K562 (cell line): ENCODE data around the gene ADAR. TPM values are rescaled to one million over a fixed set of nuclear protein-coding genes. Genes with fewer than 3 reads are reported as not detected.

ENCODE experiments used
- ATAC-seq: fragments of 200-7000 bp; cut with Tn5 transposase; 3 replicates; pipeline ENCODE4 v1.9.1; 2020; ENCODE audit warnings: moderate library complexity
- BruUV-seq: library from RNA; stranded (reverse); fragments of 400-500 nt; replicated peaks from 2 replicates; lab custom pipeline; 2021; lab: Mats Ljungman, UMichigan
- CTCF ChIA-PET: fragments of 300-600 bp; formaldehyde crosslinking; extraction: SDS; loops from one replicate; lab custom pipeline; 2021; ENCODE audit warnings: low intra/inter-chr PET ratio; lab: Yijun Ruan, JAX
- POLR2A ChIA-PET: fragments of 300-600, 350-650 bp; sonication (Branson Sonifier 250); formaldehyde crosslinking; extraction: SDS; loops from one replicate; lab custom pipeline; 2021; ENCODE audit warnings: antibody characterized with exemption, inconsistent platforms; lab: Yijun Ruan, JAX
- DNase-seq, 4 experiments: peaks; one replicate each; pipeline versions ENCODE4 v3.0.0 to v3.0.0-alpha.2; 2011 to 2018; ENCODE audit warnings: low spot score in 3 of 4, mixed read lengths in 3 of 4; ENCODE audit errors: extremely low read depth in 1 of 4
- FAIRE-seq: peaks from 2 replicates; lab custom pipeline; 2011; peaks lifted over from hg19 to GRCh38; lab: Jason Lieb, UNC
- H2AFZ ChIP-seq: 2 replicates; pipeline ENCODE4 v1.6.0; 2011; ENCODE audit warnings: low read depth, low read length, control low read depth, inconsistent platforms
- H3K27ac ChIP-seq: fragments of 200-600 bp; 3 replicates; pipeline ENCODE4 v1.8.0; 2011; ENCODE audit warnings: low read depth, mild to moderate bottlenecking, control low read depth, inconsistent platforms, low read length, moderate library complexity, mixed read lengths; ENCODE audit errors: extremely low read depth
- H3K27me3 ChIP-seq, 2 experiments: fragments of 300-600 bp in 1 of 2; 2 replicates in 1 of 2; 3 replicates in 1 of 2; pipeline versions ENCODE4 v1.6.0 to v1.8.0; 2011; ENCODE audit warnings: inconsistent platforms in 2 of 2, low read length in 2 of 2, mild to moderate bottlenecking in 1 of 2, mixed read lengths in 1 of 2, moderate library complexity in 1 of 2; ENCODE audit not compliant: control insufficient read depth in 2 of 2, insufficient read depth in 2 of 2
- H3K36me3 ChIP-seq: fragments of 300-600 bp; 3 replicates; pipeline ENCODE4 v1.8.0; 2011; ENCODE audit warnings: mild to moderate bottlenecking, low read length, inconsistent platforms; ENCODE audit not compliant: control insufficient read depth, insufficient read depth
- H3K4me1 ChIP-seq, 2 experiments: fragments of 200-600 bp in 1 of 2; replicated peaks in 1 of 2; 2 replicates in 1 of 2; 3 replicates in 1 of 2; pipeline versions ENCODE4 v1.5.1 to v1.8.0; 2011; ENCODE audit warnings: inconsistent platforms in 2 of 2, low read length in 2 of 2, mild to moderate bottlenecking in 1 of 2, mixed read lengths in 1 of 2, moderate library complexity in 1 of 2; ENCODE audit not compliant: control insufficient read depth in 2 of 2, insufficient read depth in 2 of 2
- H3K4me2 ChIP-seq: 2 replicates; pipeline ENCODE4 v1.6.1; 2011; ENCODE audit warnings: low read length, control low read depth, inconsistent platforms, mixed read lengths; ENCODE audit not compliant: insufficient read depth
- H3K4me3 ChIP-seq: fragments of 200-600 bp; sonication (generic), shearing (Covaris generic); 2 replicates; pipeline ENCODE4 v1.5.1; 2016; ENCODE audit warnings: control low read depth, inconsistent platforms
- H3K79me2 ChIP-seq: fragments of 200-600 bp; 3 replicates; pipeline ENCODE4 v1.8.0; 2011; ENCODE audit warnings: low read length, inconsistent platforms; ENCODE audit not compliant: control insufficient read depth, insufficient read depth
- H3K9ac ChIP-seq, 2 experiments: 2 replicates each; pipeline versions ENCODE4 v1.6.0 to v1.6.1; 2011; ENCODE audit warnings: low read depth in 2 of 2, low read length in 2 of 2, control low read depth in 1 of 2, inconsistent platforms in 1 of 2, mild to moderate bottlenecking in 1 of 2, mixed read lengths in 1 of 2; ENCODE audit not compliant: insufficient read depth in 1 of 2
- H3K9me1 ChIP-seq: one replicate; pipeline ENCODE4 v1.6.0; 2011; ENCODE audit warnings: inconsistent platforms, mild to moderate bottlenecking, low read length, moderate library complexity; ENCODE audit not compliant: control insufficient read depth, insufficient read depth
- H3K9me3 ChIP-seq: replicated peaks from 2 replicates; pipeline ENCODE4 v1.5.1; 2011; ENCODE audit warnings: low read depth, low read length, inconsistent platforms; ENCODE audit not compliant: control insufficient read depth, insufficient read depth
- H4K20me1 ChIP-seq: replicated peaks from 2 replicates; pipeline ENCODE4 v1.6.1; 2011; ENCODE audit warnings: low read length, inconsistent platforms, mixed read lengths; ENCODE audit not compliant: control insufficient read depth, insufficient read depth
- ETV6 ChIP-seq, 3 experiments: fragments of 150-350 bp in 1 of 3; sonication (generic) in 1 of 3; formaldehyde crosslinking in 1 of 3; IDR thresholded peaks; 2 replicates each; pipeline versions ENCODE4 v1.6.1 to v1.8.0; 2014 to 2022; ENCODE audit warnings: borderline replicate concordance in 2 of 3, low read depth in 2 of 3, antibody characterized with exemption in 1 of 3, low read length in 1 of 3, mild to moderate bottlenecking in 1 of 3, missing genetic modification reagents in 1 of 3
- HDAC6 ChIP-seq: IDR thresholded peaks from 2 replicates; pipeline ENCODE4 v1.6.1; 2012; ENCODE audit warnings: low read depth, mild to moderate bottlenecking, control low read depth, inconsistent platforms, low read length, moderate library complexity
- HSF4 ChIP-seq: fragments of 250-450 bp; sonication (Bioruptor Pico); IDR thresholded peaks from 2 replicates; pipeline ENCODE4 v2.1.2; 2022; ENCODE audit warnings: mild to moderate bottlenecking, moderate library complexity, borderline replicate concordance
- POLR2A ChIP-seq: fragments of 450-650 bp; conservative IDR thresholded peaks from 2 replicates; pipeline ENCODE4 v1.6.1; 2016
- ZNF717 ChIP-seq: fragments of 250-450 bp; sonication (Bioruptor Pico); IDR thresholded peaks from 2 replicates; pipeline ENCODE4 v1.5.0; 2021
- WGBS: fragments of 100-300 bp; shearing (Covaris generic); methylation state at CpG from one replicate; pipeline ENCODE4 v1.1.6; 2016; ENCODE audit warnings: low coverage, mixed read lengths; ENCODE audit not compliant: insufficient coverage; ENCODE audit errors: missing lambda C conversion rate; 5-methylcytosine and 5-hydroxymethylcytosine counted together
- in situ Hi-C: fragments of 300-500 bp; cut with MboI; formaldehyde crosslinking; loops from 4 replicates; pipeline ENCODE4 v1.15.0; 2018; ENCODE audit warnings: inconsistent platforms, mixed read lengths
- intact Hi-C: fragments of 100-400 bp; cut with micrococcal nuclease; formaldehyde crosslinking; loops from 2 replicates; pipeline ENCODE4 v1.14.2; 2022
- polyA plus RNA-seq, 8 experiments: library from polyadenylated mRNA; depleted of rRNA in 4 of 8; stranded (reverse) in 5 of 8; unstranded in 3 of 8; fragments of >200 nt; fragmentation: Nextera tagmentation in 2 of 8; fragmentation: Illumina TruSeq in 1 of 8; extraction: Ambion mirVana in 2 of 8; extraction: Trizol in 1 of 8; gene quantifications; 2 replicates each; pipeline versions ENCODE4 v1.2.1 to v1.2.3, GENCODE V29; 2011 to 2014; ENCODE audit warnings: inconsistent platforms in 1 of 8, missing spikeins in 1 of 8
- total RNA-seq, 7 experiments: library from RNA; depleted of rRNA in 6 of 7; stranded (reverse); fragments of >200 nt in 6 of 7; fragmentation: Illumina TruSeq in 2 of 7; extraction: Trizol in 2 of 7; gene quantifications; 2 replicates each; pipeline versions ENCODE4 v1.2.1 to v1.2.3, GENCODE V29; 2011 to 2021; ENCODE audit warnings: low replicate concordance in 1 of 7

Gene ADAR
- total and polyA plus RNA-seq, 9 of the 15 experiments (the other 6 are each of a cell fraction or from before 2014, with no cell fraction given), result 30.1 to 123 (median 60.2) TPM

DNA sequence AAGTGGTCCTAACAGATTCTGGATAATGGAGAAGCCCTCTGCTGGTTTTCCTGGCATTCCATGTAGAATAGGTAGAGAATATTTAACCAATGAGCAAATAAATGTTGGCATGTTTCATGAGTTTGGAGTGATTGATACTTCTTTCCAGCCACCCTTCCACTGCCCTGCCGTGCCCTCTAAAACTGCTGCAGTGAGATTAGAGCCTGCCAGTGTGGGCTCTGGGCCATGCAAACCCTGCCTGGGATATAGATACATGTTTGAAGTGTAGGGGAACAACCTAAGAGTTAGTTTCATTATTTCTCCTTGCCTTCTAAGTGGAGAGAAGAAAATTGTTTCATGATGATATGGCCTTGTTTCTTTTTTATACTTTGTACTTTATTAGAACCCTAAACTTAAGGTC is 60.0 kb downstream of the ADAR start:
- Histone ChIP-seq H3K79me2 (no peaks in the 10 kb centered on the region), H3K9me3 (no peaks in the 10 kb centered on the region), H3K4me1 (no peaks in the 10 kb centered on the region; a peak in 2 of 5 replicates), H3K4me3 (no peak overlapping the region), H3K36me3 (peaks cover 46% of the 10 kb centered on the region), H3K9me1 (no peaks in the 10 kb centered on the region), H3K27me3 (peaks cover 10 to 21% of the 10 kb centered on the region in 2 experiments), H3K27ac (no peak overlapping the region), H4K20me1 (peaks cover 16% of the 10 kb centered on the region; the same call in 1 of the 2 replicates), H3K9ac (no peak overlapping the region), H2AFZ (no peak overlapping the region), H3K4me2 (no peak overlapping the region)
- CTCF ChIA-PET, result interaction anchor here (3.4 kb wide), 1 partner anchor 68 kb away, joined by 45 read pairs; no protein-coding TSS in a partner anchor
- DNase-seq (no peak), ATAC-seq (no peak), FAIRE-seq (no peak)
- 59% methylated on average over 1 of the region's 1 CpG for WGBS
- in situ Hi-C loops, result loop anchor here (5.0 kb wide), 1 partner anchor 201 kb away; no protein-coding TSS in a partner anchor
- intact Hi-C loops, result no loop called here
- BruUV-seq, result no TSS peak
- TF ChIP-seq POLR2A (no peak), HDAC6 (no peak), ETV6 (IDR thresholded peaks at IDR 0.05; ENCODE audit: borderline replicate concordance in 1 of 2, low read depth in 2 of 2, low read length in 1 of 2) (no peak), ETV6 (CRISPR knock-in tag; IDR thresholded peaks at IDR 0.05; ENCODE audit: borderline replicate concordance) (no peak), HSF4 (CRISPR knock-in tag) (no peak), ZNF717 (no peak)
- POLR2A ChIA-PET, result no interaction called here
